PC-9 (cell line): ENCODE results near the gene CD37.

Experiments used
- EZH2 ChIP-seq: fragments of 200-600 bp; sonication (generic); IDR thresholded peaks from 2 replicates; pipeline ENCODE4 v1.8.0; 2017; ENCODE audit warnings: antibody characterized with exemption, low read depth
- TF ChIP-seq, protein P1 (sequence below): fragments of 200-600 bp; sonication (generic); conservative IDR thresholded peaks from 2 replicates; pipeline ENCODE4 v1.6.1; 2017; ENCODE audit warnings: mixed run types, antibody characterized with exemption, mild to moderate bottlenecking, moderate library complexity

GRCh38 chr19:49290517-49290916 is 44.7 kb upstream of the CD37 start:
- TF ChIP-seq, protein P1, sequence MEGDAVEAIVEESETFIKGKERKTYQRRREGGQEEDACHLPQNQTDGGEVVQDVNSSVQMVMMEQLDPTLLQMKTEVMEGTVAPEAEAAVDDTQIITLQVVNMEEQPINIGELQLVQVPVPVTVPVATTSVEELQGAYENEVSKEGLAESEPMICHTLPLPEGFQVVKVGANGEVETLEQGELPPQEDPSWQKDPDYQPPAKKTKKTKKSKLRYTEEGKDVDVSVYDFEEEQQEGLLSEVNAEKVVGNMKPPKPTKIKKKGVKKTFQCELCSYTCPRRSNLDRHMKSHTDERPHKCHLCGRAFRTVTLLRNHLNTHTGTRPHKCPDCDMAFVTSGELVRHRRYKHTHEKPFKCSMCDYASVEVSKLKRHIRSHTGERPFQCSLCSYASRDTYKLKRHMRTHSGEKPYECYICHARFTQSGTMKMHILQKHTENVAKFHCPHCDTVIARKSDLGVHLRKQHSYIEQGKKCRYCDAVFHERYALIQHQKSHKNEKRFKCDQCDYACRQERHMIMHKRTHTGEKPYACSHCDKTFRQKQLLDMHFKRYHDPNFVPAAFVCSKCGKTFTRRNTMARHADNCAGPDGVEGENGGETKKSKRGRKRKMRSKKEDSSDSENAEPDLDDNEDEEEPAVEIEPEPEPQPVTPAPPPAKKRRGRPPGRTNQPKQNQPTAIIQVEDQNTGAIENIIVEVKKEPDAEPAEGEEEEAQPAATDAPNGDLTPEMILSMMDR = no peak
- TF ChIP-seq EZH2 = no peak
